GM12878 (cell line): ENCODE measurements around the gene ATP5ME. TPM values are rescaled to one million over a fixed set of nuclear protein-coding genes. Genes with fewer than 3 reads are reported as not detected.

Source experiments
- ATAC-seq: fragments of 200-7000 bp; cut with Tn5 transposase; 3 replicates; pipeline ENCODE4 v1.9.1; 2020; ENCODE audit warnings: mild to moderate bottlenecking, moderate library complexity
- BruUV-seq: library from RNA; stranded (reverse); fragments of 400-500 nt; replicated peaks from 2 replicates; lab custom pipeline; 2021; lab: Mats Ljungman, UMichigan
- CTCF ChIA-PET: fragments of 300-600 bp; sonication (Branson Sonifier 250); formaldehyde crosslinking; extraction: SDS; loops from one replicate; lab custom pipeline; 2021; ENCODE audit warnings: inconsistent platforms; lab: Yijun Ruan, JAX
- POLR2A ChIA-PET: fragments of 350-600 bp; formaldehyde crosslinking; extraction: SDS; loops from one replicate; lab custom pipeline; 2021; ENCODE audit warnings: inconsistent platforms; lab: Charles Lee
- RAD21 ChIA-PET: fragments of 300-600 bp; sonication (Branson Sonifier 250); formaldehyde crosslinking; loops from one replicate; lab custom pipeline; 2023; ENCODE audit warnings: antibody characterized with exemption; ENCODE audit not compliant: unreplicated experiment; lab: Charles Lee
- SMC1A ChIA-PET: fragments of 300-600 bp; sonication (Branson Sonifier 250); formaldehyde crosslinking; loops from one replicate; lab custom pipeline; 2023; ENCODE audit not compliant: unreplicated experiment, uncharacterized antibody; lab: Charles Lee
- DNase-seq: peaks from one replicate; pipeline ENCODE4 v3.0.0-alpha.2; 2011; ENCODE audit warnings: low read depth, low spot score
- FAIRE-seq: peaks from 3 replicates; lab custom pipeline; 2011; peaks lifted over from hg19 to GRCh38; lab: Jason Lieb, UNC
- H2AFZ ChIP-seq: 2 replicates; pipeline ENCODE4 v1.6.0; 2011; ENCODE audit warnings: low read depth, low read length, control low read depth; ENCODE audit not compliant: control insufficient read depth
- H3K27ac ChIP-seq: 2 replicates; pipeline ENCODE4 v1.5.1; 2011; ENCODE audit warnings: control low read depth; ENCODE audit not compliant: control insufficient read depth, insufficient read depth
- H3K27me3 ChIP-seq, 2 experiments: replicated peaks in 1 of 2; 2 replicates each; pipeline versions ENCODE4 v1.6.0 to v1.6.1; 2011; ENCODE audit warnings: low read length in 1 of 2; ENCODE audit not compliant: control insufficient read depth in 2 of 2, insufficient read depth in 2 of 2
- H3K36me3 ChIP-seq, 2 experiments: 2 replicates each; pipeline ENCODE4 v1.5.1; 2011; ENCODE audit warnings: low read length in 1 of 2; ENCODE audit not compliant: control insufficient read depth in 2 of 2, insufficient read depth in 2 of 2
- H3K4me1 ChIP-seq: 2 replicates; pipeline ENCODE4 v1.6.1; 2011; ENCODE audit warnings: mild to moderate bottlenecking, low read length, moderate library complexity, mixed read lengths; ENCODE audit not compliant: control insufficient read depth, insufficient read depth
- H3K4me2 ChIP-seq: 2 replicates; pipeline ENCODE4 v1.6.0; 2011; ENCODE audit warnings: control low read depth; ENCODE audit not compliant: control insufficient read depth, insufficient read depth
- H3K4me3 ChIP-seq: fragments of 200-600 bp; sonication (generic); 2 replicates; pipeline ENCODE4 v1.5.1; 2016
- H3K79me2 ChIP-seq: 2 replicates; pipeline ENCODE4 v1.6.0; 2011; ENCODE audit warnings: low read length; ENCODE audit not compliant: control insufficient read depth, insufficient read depth
- H3K9ac ChIP-seq: 2 replicates; pipeline ENCODE4 v1.8.0; 2011; ENCODE audit warnings: low read length, control low read depth, mixed read lengths; ENCODE audit not compliant: control insufficient read depth, insufficient read depth
- H3K9me3 ChIP-seq: replicated peaks from 3 replicates; pipeline ENCODE4 v1.5.1; 2011; ENCODE audit warnings: mild to moderate bottlenecking, low read length; ENCODE audit not compliant: control insufficient read depth, insufficient read depth
- H4K20me1 ChIP-seq: 2 replicates; pipeline ENCODE4 v1.6.0; 2011; ENCODE audit not compliant: control insufficient read depth, insufficient read depth
- BMI1 ChIP-seq: fragments of 450-650 bp; IDR thresholded peaks from 2 replicates; pipeline ENCODE4 v1.6.1; 2016; ENCODE audit warnings: mild to moderate bottlenecking, moderate library complexity, borderline replicate concordance
- ESRRA ChIP-seq: IDR thresholded peaks from 2 replicates; pipeline ENCODE4 v1.6.1; 2012; ENCODE audit warnings: mild to moderate bottlenecking, low read length, improper control_type of control experiment
- ETV6 ChIP-seq, 2 experiments: fragments of 450-650 bp in 1 of 2; IDR thresholded peaks in 1 of 2; conservative IDR thresholded peaks in 1 of 2; 2 replicates each; pipeline ENCODE4 v1.6.1; 2014; ENCODE audit warnings: antibody characterized with exemption in 1 of 2, borderline replicate concordance in 1 of 2, low read depth in 1 of 2, mild to moderate bottlenecking in 1 of 2, moderate library complexity in 1 of 2
- FOXK2 ChIP-seq: fragments of 450-650 bp; IDR thresholded peaks from 2 replicates; pipeline ENCODE4 v1.6.1; 2017; ENCODE audit warnings: mild to moderate bottlenecking, moderate library complexity
- HDAC2 ChIP-seq: fragments of 200-600 bp; sonication (generic); IDR thresholded peaks from 2 replicates; pipeline ENCODE4 v1.6.1; 2017
- KAT2A ChIP-seq: conservative IDR thresholded peaks from 2 replicates; pipeline ENCODE4 v1.6.1; 2011; ENCODE audit warnings: low read depth, low read length; ENCODE audit not compliant: control insufficient read depth
- TAF1 ChIP-seq: IDR thresholded peaks from 2 replicates; pipeline ENCODE4 v1.6.1; 2011; ENCODE audit warnings: mild to moderate bottlenecking, low read depth, low read length, borderline replicate concordance
- ZNF274 ChIP-seq: IDR thresholded peaks from one replicate; pipeline ENCODE4 v1.8.0; 2011; ENCODE audit not compliant: insufficient read length, insufficient read depth
- WGBS: methylation state at CpG from one replicate; pipeline ENCODE4 v1.1.6; 2016; ENCODE audit warnings: low lambda C conversion rate; ENCODE audit not compliant: insufficient replicate concordance, insufficient coverage; ENCODE audit errors: missing lambda C conversion rate; 5-methylcytosine and 5-hydroxymethylcytosine counted together
- in situ Hi-C: fragments of 300-500 bp; cut with MboI; formaldehyde crosslinking; loops from 9 replicates; pipeline ENCODE4 v1.14.3; 2018; ENCODE audit warnings: mixed read lengths
- intact Hi-C: fragments of 100-400 bp; cut with micrococcal nuclease; formaldehyde crosslinking; loops from one replicate; pipeline ENCODE4 v1.14.2; 2022; ENCODE audit not compliant: unreplicated experiment
- polyA plus RNA-seq, 11 experiments: library from polyadenylated mRNA; depleted of rRNA in 4 of 11; unstranded in 6 of 11; stranded (reverse) in 5 of 11; fragments of >200 nt; fragmentation: Nextera tagmentation in 4 of 11; fragmentation: Illumina TruSeq in 1 of 11; extraction: Ambion mirVana in 4 of 11; extraction: Trizol in 1 of 11; gene quantifications; 1 replicate in 1 of 11; 2 replicates in 10 of 11; pipeline versions ENCODE4 v1.2.1 to v1.2.3, GENCODE V29; 2011 to 2016; ENCODE audit warnings: inconsistent platforms in 2 of 11, missing spikeins in 2 of 11, low read depth in 1 of 11
- total RNA-seq, 4 experiments: library from RNA; depleted of rRNA in 3 of 4; stranded (reverse); fragments of >200 nt in 3 of 4; fragmentation: Illumina TruSeq in 1 of 4; extraction: Trizol in 1 of 4; gene quantifications; 2 replicates each; pipeline versions ENCODE4 v1.2.1 to v1.2.3, GENCODE V29; 2013 to 2021
- TF ChIP-seq, protein P1 (sequence below): fragments of 450-650 bp; IDR thresholded peaks from 2 replicates; pipeline ENCODE4 v1.6.1; 2014; ENCODE audit warnings: mild to moderate bottlenecking

The ATP5ME gene
- total and polyA plus RNA-seq, 10 of the 15 experiments (the other 5 are each of a cell fraction or from before 2014, with no cell fraction given) = 279 to 2,374 (median 509) TPM

DNA sequence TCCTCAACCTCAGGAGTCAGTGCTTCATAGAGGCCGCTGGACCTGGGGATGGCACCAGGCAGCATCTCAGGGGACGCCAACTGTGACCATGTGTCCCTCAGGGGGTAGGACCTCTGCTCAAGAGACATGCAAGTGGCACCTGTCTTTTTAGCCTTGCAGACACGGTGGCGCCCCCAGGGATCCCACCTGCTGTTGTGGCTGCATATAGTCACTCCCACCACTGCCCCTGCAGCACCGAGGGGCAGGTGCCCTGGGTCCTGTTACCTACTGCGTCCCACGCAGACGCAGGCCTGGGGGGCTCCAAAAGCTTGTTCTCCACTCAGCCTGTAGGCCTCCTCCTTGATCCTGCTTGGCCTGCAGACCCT, 2.8 kb upstream of the ATP5ME start:
- no peak overlapping the region for H3K9ac ChIP-seq
- POLR2A ChIA-PET = interaction anchor here (1.7 to 2.0 kb wide), 3 partner anchors 12 to 105 kb away, joined by 7 to 14 read pairs (median 9); no protein-coding TSS in a partner anchor
- in situ Hi-C loops = no loop called here

More for the DNA sequence above, 2.8 kb upstream of the ATP5ME start:
- RAD21 ChIA-PET = no interaction called here
- Histone ChIP-seq H3K4me3 (0 out of 2 replicates have a peak overlapping the region, but pooled peaks have one; percentile 85), H3K27ac (peak overlapping the region; percentile 92), H3K4me1 (peaks cover 38% of the 10 kb centered on the region), H2AFZ (no peak overlapping the region), H3K36me3 (peaks cover 3 to 7% of the 10 kb centered on the region in 2 experiments), H3K27me3 (no peaks in the 10 kb centered on the region), H4K20me1 (no peaks in the 10 kb centered on the region), H3K9me3 (no peaks in the 10 kb centered on the region), H3K4me2 (peak overlapping the region; percentile 96; the same call in 1 of the 2 replicates), H3K79me2 (peaks cover 24% of the 10 kb centered on the region)
- no TSS peak for BruUV-seq
- SMC1A ChIA-PET = interaction anchor here (1.0 to 1.5 kb wide), 2 partner anchors 23 to 73 kb away, joined by 3 read pairs; no protein-coding TSS in a partner anchor
- CTCF ChIA-PET = interaction anchor here (2.0 to 2.3 kb wide), 3 partner anchors 7 to 74 kb away, joined by 5 to 8 read pairs (median 7); no protein-coding TSS in a partner anchor
- DNase-seq (no peak), FAIRE-seq (no peak), ATAC-seq (no peak)
- 45% methylated on average over 8 of the region's 8 CpGs for WGBS
- TF ChIP-seq ETV6 (conservative IDR thresholded peaks at IDR 0.05 in 1 of 2, IDR thresholded peaks at IDR 0.05 in 1 of 2; ENCODE audit: borderline replicate concordance in 1 of 2, low read depth in 1 of 2) (no peak), ESRRA (no peak), FOXK2 (no peak), HDAC2 (no peak), KAT2A (no peak), BMI1 (no peak), TAF1 (no peak), ZNF274 (no peak)
- TF ChIP-seq, protein P1, sequence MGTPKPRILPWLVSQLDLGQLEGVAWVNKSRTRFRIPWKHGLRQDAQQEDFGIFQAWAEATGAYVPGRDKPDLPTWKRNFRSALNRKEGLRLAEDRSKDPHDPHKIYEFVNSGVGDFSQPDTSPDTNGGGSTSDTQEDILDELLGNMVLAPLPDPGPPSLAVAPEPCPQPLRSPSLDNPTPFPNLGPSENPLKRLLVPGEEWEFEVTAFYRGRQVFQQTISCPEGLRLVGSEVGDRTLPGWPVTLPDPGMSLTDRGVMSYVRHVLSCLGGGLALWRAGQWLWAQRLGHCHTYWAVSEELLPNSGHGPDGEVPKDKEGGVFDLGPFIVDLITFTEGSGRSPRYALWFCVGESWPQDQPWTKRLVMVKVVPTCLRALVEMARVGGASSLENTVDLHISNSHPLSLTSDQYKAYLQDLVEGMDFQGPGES = no peak
- intact Hi-C loops = loop anchor here (10.0 kb wide), 3 partner anchors 202 to 432 kb away; partner anchors contain the start of genes GAK and TMEM175
